Ascending aorta (tissue), 2 donors: ENCODE data around the gene INPP5A. TPM values are rescaled to one million over a fixed set of nuclear protein-coding genes. Genes with fewer than 3 reads are reported as not detected.

Experiments
- DNase-seq, 2 donors: peaks; one replicate each; pipeline ENCODE4 v3.0.0-alpha.2; 2019; ENCODE audit warnings: low spot score in 2 of 2
- H3K27ac ChIP-seq, 2 donors: fragments of 200-600 bp; sonication (generic); one replicate each; pipeline ENCODE4 v1.5.1; 2016 to 2017; ENCODE audit warnings: mild to moderate bottlenecking in 1 of 2
- H3K27me3 ChIP-seq: fragments of 200-600 bp; sonication (generic); one replicate; pipeline ENCODE4 v1.5.1; 2017
- H3K36me3 ChIP-seq, 2 donors: fragments of 200-600 bp; sonication (generic); one replicate each; pipeline ENCODE4 v1.5.1; 2016
- H3K4me1 ChIP-seq, 2 donors: fragments of 200-600 bp; sonication (generic); one replicate each; pipeline ENCODE4 v1.5.1; 2016 to 2017; ENCODE audit warnings: mild to moderate bottlenecking in 1 of 2
- H3K4me3 ChIP-seq, 2 donors: fragments of 200-600 bp; sonication (generic); one replicate each; pipeline ENCODE4 v1.5.1; 2016 to 2017; ENCODE audit warnings: mild to moderate bottlenecking in 1 of 2
- H3K9me3 ChIP-seq, 2 donors: fragments of 200-600 bp; sonication (generic); one replicate each; pipeline ENCODE4 v1.5.1; 2016
- intact Hi-C: fragments of 100-400 bp; cut with DNase I; formaldehyde crosslinking; loops from one replicate; pipeline ENCODE4 v1.15.1; 2023
- total RNA-seq: library from RNA; depleted of rRNA; stranded (reverse); fragments of >200 nt; gene quantifications from one replicate; pipeline ENCODE4 v1.1.0, GENCODE V29; 2016
- TF ChIP-seq, protein P1 (sequence below), 3 experiments: fragments of 200-600 bp in 2 of 3; fragments of 450-650 bp in 1 of 3; sonication (generic) in 2 of 3; IDR thresholded peaks; one replicate each; pipeline ENCODE4 v1.5.1; 2016 to 2019; ENCODE audit warnings: antibody characterized with exemption in 3 of 3, mild to moderate bottlenecking in 1 of 3, moderate library complexity in 1 of 3

Gene INPP5A
- total RNA-seq, 1 donor from 2014 or later = 81.2 TPM

DNA sequence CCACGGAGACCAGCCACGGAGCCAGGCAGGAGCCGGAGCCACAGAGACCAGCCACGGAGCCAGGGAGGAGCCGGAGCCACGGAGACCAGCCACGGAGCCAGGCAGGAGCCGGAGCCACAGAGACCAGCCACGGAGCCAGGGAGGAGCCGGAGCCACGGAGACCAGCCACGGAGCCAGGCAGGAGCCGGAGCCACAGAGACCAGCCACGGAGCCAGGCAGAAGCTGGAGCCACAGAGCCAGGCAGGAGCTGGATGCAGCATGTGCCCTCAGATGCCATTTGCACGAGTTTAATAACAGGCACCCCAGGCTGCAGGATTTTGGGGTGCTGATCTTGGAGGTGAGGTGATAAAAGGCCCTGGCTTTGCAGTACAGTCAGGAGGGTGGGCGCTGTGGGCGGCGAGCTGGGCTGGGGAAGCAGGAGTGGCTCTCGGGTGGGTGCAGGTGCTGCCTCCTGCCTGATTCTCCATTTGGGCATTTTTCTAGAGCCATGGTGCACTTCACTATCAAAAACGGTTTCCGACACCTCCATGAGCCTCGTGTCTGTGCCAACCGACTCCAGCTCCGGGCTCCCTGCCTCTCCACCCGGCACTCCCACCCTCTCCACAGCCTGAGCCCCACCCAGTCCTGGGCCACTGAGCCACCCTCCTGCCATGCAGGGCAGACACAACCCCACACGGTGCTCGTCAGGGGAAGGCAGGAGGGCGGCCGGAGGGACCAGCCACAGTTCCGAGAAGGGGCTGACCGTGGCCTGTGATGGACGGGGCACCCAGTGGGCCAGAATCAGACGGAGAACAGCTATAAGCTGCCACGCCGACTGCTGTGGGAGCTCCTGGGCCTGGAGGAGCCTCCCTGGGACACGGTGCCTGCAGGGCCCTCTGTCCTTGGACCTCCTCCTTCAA is 289.2 kb downstream of the INPP5A start:
- intact Hi-C loops = no loop called here
- no peaks in the 10 kb centered on the region for H3K27me3 ChIP-seq
- H3K9me3 ChIP-seq = no peaks in the 10 kb centered on the region
- H3K4me1 ChIP-seq = no peaks in the 10 kb centered on the region
- DNase-seq = peak in 1 of 2 donors; percentile 48
- H3K36me3 ChIP-seq = no peaks in the 10 kb centered on the region
- TF ChIP-seq, protein P1, sequence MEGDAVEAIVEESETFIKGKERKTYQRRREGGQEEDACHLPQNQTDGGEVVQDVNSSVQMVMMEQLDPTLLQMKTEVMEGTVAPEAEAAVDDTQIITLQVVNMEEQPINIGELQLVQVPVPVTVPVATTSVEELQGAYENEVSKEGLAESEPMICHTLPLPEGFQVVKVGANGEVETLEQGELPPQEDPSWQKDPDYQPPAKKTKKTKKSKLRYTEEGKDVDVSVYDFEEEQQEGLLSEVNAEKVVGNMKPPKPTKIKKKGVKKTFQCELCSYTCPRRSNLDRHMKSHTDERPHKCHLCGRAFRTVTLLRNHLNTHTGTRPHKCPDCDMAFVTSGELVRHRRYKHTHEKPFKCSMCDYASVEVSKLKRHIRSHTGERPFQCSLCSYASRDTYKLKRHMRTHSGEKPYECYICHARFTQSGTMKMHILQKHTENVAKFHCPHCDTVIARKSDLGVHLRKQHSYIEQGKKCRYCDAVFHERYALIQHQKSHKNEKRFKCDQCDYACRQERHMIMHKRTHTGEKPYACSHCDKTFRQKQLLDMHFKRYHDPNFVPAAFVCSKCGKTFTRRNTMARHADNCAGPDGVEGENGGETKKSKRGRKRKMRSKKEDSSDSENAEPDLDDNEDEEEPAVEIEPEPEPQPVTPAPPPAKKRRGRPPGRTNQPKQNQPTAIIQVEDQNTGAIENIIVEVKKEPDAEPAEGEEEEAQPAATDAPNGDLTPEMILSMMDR (IDR thresholded peaks at IDR 0.05) = no peak
- H3K27ac ChIP-seq = no peak overlapping the region
- H3K4me3 ChIP-seq = no peak overlapping the region

DNA sequence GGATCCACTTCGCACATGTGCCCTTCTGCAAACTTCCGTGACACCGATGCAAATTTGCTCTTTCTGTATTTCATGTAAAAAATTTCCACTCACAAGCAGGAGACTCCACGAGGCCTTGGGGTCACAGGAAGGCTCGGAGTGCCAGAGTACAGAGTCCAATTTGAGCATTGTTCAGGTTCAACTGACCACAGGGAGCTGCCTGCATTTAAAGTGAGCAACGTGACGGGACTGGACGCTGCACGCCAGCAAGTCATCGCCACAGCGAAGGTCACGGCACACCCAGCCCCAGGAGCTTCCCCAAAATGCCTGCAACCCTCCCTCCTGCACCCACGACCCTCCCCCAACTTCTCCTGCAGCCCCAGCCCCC is 289.8 kb downstream of the INPP5A start:
- no peak for DNase-seq
- no peaks in the 10 kb centered on the region for H3K36me3 ChIP-seq
- TF ChIP-seq, protein P1 (IDR thresholded peaks at IDR 0.05) = no peak
- H3K4me1 ChIP-seq = no peaks in the 10 kb centered on the region
- no peak overlapping the region for H3K4me3 ChIP-seq
- intact Hi-C loops = no loop called here
- no peaks in the 10 kb centered on the region for H3K27me3 ChIP-seq
- no peaks in the 10 kb centered on the region for H3K9me3 ChIP-seq
- H3K27ac ChIP-seq = no peak overlapping the region

DNA sequence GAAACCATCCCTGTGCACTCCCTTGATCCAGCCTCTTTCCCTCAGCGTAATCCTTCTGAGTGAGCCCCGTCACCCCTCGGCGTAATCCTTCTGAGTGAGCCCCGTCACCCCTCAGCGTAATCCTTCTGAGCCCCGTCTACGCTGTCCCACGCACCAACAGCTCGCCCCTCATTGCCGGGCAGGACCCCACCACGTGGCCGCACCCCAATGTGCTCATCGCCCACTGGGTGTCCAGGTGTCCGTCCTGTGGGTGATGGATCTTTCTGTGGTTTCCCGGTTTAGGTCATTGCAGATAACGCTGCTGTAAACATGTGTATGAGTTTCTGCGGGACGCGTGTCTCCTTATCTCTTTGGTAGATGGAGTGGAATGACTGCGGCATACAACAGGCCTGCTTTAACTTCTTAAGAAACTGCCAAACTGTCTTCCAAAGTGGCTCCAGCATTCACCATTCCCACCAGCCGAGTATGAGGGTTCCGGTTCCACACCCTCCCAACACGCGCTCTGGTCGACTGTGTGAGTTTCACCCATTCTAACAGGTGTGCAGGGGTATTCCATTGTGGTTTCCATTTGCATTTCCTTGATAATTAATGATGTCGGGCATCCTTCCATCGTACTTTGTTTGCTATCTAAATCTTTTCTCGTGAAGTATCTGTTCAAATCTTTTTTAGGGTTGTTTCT is 290.4 kb downstream of the INPP5A start:
- no peak overlapping the region for H3K4me3 ChIP-seq
- no peak overlapping the region for H3K27ac ChIP-seq
- H3K27me3 ChIP-seq = no peaks in the 10 kb centered on the region
- no peaks in the 10 kb centered on the region for H3K9me3 ChIP-seq
- intact Hi-C loops = no loop called here
- H3K4me1 ChIP-seq = no peaks in the 10 kb centered on the region
- H3K36me3 ChIP-seq = no peaks in the 10 kb centered on the region
- TF ChIP-seq, protein P1 (IDR thresholded peaks at IDR 0.05) = no peak
- no peak for DNase-seq

DNA sequence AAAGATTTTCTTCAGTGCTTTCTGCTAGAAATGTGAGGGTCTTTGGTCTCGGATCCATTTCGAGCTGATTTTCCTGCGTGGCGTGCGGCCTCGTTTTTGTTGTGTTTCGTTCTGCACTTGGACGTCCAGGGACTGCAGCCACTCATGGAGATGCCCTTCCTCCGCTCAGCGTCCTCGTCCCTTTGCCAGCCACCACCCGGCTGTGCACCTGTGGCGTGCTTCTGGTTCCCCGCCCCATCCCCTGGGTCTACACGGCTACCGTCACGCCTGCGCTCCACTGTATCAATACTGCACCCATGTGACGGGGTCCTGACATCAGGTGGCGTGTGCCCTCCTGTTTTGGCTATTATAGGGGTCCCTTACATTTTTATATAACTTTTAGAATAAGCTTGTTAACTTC is 291.1 kb downstream of the INPP5A start:
- no peaks in the 10 kb centered on the region for H3K36me3 ChIP-seq
- intact Hi-C loops = no loop called here

DNA sequence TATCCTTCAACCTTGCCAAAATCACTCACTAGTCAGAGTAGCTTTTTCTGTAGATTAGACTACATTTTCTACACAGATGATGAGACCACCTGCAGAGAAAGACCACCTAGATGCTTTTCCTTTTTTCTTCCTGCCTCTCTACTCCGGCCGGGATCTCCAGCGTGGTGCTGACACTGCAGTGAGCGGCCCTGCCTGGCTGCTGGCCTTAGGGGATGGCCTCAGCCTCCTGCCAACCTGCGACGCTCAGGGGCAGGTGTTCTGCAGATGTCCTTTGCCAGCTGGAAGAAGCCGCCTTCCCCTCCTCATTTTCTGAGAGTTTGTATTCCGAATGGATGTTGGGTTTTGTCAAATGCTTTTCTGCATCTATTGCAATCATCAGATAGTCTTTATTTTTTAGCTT is 291.8 kb downstream of the INPP5A start:
- Histone ChIP-seq H3K27me3 (no peaks in the 10 kb centered on the region), H3K4me1 (no peaks in the 10 kb centered on the region), H3K27ac (no peak overlapping the region), H3K4me3 (no peak overlapping the region), H3K36me3 (no peaks in the 10 kb centered on the region), H3K9me3 (no peaks in the 10 kb centered on the region)
- DNase-seq = no peak
- TF ChIP-seq, protein P1 (IDR thresholded peaks at IDR 0.05) = no peak
- intact Hi-C loops = no loop called here

More for the DNA sequence above, 291.1 kb downstream of the INPP5A start:
- TF ChIP-seq, protein P1 (IDR thresholded peaks at IDR 0.05) = no peak
- DNase-seq = no peak
- H3K4me1 ChIP-seq = no peaks in the 10 kb centered on the region
- no peaks in the 10 kb centered on the region for H3K27me3 ChIP-seq
- H3K27ac ChIP-seq = no peak overlapping the region
- H3K9me3 ChIP-seq = no peaks in the 10 kb centered on the region
- no peak overlapping the region for H3K4me3 ChIP-seq
